ENCODE data around the gene SARS1.

- TF ChIP-seq CTCF (conservative IDR thresholded peaks at IDR 0.05; ENCODE audit: low read length) (no peak), EZH2phosphoT487 (IDR thresholded peaks at IDR 0.05; ENCODE audit: borderline replicate concordance, low read depth, low read length) (no peak)
Observed at GRCh38 chr1:109183058-109183738, 30.5 kb upstream of the SARS1 start.
